Mucosa of gallbladder (tissue), 1 donor: ENCODE data around the gene DUSP22. TPM values are rescaled to one million over a fixed set of nuclear protein-coding genes. Genes with fewer than 3 reads are reported as not detected.

ENCODE experiments used
- DNase-seq: peaks from one replicate; pipeline ENCODE4 v3.0.0-alpha.2; 2020; ENCODE audit warnings: low spot score
- total RNA-seq: library from RNA; stranded (reverse); gene quantifications from one replicate; pipeline ENCODE4 v1.2.1, GENCODE V29; 2021
- donor health status: DM: no; HTN: no; CAD: no.

The DUSP22 gene
- total RNA-seq, 1 donor from 2014 or later, result 36.4 TPM

- no peak for DNase-seq
Measured at GRCh38 chr6:337805-338368, 45.6 kb downstream of the DUSP22 start.

- DNase-seq, result no peak
Measured at GRCh38 chr6:338815-339262, 46.6 kb downstream of the DUSP22 start.

- no peak for DNase-seq
Measured at GRCh38 chr6:339480-339879, 47.2 kb downstream of the DUSP22 start.

GRCh38 chr6:340186-340955 lies 48.1 kb downstream of the DUSP22 start:
- no peak for DNase-seq

- DNase-seq, result no peak
Measured at GRCh38 chr6:340991-341827, 48.9 kb downstream of the DUSP22 start.

- DNase-seq, result no peak
Measured at GRCh38 chr6:341914-342831, 49.9 kb downstream of the DUSP22 start.

GRCh38 chr6:342832-343179 lies 50.5 kb downstream of the DUSP22 start:
- no peak for DNase-seq

DNA sequence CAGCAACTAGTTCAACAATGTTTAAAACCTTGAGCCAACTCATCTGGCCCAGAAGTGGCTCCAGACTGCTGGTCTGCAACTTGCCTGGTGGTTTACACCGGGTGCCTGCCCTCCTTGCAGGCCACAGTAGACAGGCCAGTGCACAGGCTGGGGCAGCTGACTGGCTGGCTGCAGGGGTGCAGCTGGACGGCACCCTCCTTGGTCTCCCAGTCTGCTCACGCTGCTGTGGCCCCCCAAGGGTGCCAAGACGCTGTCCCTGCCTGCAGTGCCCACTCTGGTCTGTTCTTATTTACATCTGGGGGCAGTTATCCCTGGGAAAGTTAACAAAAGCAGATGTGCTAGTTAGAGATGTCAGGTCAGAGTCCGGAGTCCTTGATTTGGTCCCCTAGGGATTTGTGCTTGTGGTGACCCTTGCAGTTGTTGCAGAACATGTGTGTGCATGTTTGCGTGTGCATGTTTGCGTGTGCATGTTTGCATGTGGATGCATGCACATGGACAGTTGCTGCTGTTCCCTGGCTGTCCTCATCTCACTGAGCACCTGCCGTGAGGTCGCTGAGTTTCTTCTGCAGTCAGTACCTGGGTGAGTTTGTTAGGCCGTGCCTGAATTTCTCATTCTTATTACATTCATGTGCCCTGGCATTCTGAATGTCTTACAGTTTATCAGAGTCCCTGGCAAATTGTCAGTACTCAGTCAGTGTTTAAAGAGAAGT lies 51.1 kb downstream of the DUSP22 start:
- no peak for DNase-seq

GRCh38 chr6:343960-344815 lies 51.9 kb downstream of the DUSP22 start:
- no peak for DNase-seq

DNA sequence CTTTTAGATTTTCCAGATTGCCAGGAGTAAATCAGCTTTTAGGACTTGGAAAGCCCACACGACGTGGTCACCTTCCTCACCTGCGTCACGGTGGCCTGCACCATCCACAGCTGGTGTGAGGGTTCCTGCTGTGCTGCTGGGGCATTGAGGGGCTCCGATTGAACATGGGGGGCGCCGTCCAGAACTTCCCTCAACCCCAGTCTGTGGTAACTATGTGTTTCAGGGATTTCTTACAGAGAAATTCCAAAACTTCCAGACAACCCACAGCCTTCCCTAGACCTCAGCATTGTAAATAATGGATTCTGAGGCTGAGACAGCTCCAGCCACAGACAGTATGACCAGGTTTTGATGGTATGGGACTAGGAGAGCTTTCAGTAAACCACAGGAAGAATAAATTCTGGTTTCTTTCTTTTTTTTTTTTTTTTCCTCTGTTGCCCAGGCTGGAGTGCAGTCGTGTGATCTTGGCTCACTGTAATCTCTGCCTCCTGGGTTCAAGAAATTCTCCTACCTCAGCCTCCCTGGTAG lies 52.6 kb downstream of the DUSP22 start:
- DNase-seq, result no peak

- DNase-seq, result no peak
Measured at GRCh38 chr6:345747-346385, 53.6 kb downstream of the DUSP22 start.

- DNase-seq, result no peak
Measured at GRCh38 chr6:346386-347030, 54.2 kb downstream of the DUSP22 start.

DNA sequence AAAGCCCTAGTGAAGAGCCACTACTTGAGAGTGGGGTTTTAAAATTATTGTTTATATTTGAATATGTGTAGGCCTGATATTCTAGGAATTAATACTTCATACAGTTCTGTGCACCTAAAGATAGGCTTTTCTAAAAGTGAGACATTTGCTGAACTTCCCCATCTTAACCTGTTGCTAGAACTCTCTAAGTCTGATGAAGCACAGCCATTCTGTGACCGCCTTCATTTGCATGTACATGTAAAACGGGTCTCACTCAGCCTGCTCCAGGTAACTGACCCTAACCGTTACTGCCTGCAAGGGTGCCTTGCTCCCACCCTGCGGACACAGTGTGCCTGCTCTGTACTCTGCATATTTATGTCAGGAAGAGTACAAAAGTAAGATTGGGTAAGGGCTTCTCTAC lies 54.9 kb downstream of the DUSP22 start:
- no peak for DNase-seq

DNA sequence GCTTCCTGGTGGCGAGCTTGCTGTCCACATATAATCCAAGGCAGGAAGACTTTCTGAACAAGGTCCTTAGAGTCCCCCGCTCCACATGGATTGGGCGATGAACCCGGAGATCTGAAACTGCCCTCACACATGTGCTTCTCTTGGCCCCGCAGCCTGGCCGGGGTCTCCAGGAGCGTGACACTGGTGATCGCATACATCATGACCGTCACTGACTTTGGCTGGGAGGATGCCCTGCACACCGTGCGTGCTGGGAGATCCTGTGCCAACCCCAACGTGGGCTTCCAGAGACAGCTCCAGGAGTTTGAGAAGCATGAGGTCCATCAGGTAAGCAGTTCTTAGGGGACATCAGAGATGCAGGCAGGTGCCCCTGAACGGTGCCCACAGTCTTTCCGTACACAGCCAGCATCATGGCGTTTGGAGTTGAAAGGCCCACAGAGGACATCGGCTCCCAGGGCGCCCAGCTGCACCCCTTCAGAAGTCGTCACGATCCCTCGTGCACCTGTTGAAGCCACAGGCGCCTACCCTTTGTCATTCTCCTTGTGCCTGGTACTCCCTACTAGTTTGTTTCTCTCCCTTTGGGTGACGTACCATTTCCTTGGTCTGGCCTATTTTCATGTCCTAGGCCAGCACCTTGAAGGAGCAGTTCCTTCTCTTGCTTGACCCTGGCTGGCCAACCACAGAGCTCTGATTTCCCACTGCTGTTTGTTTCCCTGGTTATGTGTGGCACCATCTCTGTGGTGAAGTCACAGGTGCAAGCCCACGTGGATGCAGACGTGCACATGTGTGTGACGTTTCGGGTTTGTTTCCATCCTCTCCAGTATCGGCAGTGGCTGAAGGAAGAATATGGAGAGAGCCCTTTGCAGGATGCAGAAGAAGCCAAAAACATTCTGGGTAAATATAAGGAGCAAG lies 55.9 kb downstream of the DUSP22 start:
- no peak for DNase-seq

DNA sequence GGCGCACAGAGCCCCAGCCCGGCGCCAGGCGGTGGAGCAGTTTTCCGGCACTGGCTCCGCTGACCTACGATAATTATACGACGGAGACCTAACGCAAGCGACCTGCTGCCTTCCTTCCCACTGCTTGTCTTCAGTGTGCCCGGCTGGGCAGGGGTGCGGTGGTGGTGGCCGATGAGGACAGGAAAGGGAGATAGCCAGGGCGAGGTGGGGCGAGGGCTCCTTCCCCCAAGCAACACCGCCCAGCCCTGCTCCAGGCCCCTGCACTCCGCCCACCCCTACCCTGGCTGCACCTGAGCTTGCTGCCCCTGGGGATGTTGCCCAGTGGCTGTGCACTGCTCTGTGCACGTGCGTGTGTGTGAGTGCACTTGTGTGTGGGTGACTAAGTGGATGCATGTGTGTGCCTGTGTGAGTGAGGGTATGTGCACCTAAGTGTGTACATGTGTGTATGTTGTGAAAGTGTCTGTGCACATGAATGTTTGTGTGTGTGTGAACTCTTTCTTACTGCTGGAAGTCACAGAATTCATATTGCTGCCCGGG lies 56.6 kb downstream of the DUSP22 start:
- no peak for DNase-seq

DNA sequence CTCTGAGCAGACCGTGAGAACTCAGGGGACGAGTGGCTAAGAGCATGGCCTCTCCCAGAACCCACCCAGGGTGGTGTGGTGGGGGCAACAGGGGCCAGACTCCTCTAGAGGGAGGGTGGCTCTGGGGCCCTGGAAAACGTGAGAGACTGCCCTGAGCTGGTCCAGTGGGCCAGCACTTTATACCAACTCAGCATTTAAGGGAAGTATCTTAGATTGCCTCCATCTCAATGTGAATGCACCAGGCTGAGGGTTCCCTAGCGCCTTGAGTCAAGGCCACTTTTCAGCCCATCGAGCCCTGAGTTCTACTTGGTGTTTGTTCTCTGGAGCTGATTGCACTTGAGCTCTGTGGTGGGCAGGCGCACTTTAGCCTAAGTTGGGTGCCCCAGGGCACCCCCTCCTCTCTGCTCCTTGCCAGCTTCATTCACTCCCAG lies 57.2 kb downstream of the DUSP22 start:
- no peak for DNase-seq

DNA sequence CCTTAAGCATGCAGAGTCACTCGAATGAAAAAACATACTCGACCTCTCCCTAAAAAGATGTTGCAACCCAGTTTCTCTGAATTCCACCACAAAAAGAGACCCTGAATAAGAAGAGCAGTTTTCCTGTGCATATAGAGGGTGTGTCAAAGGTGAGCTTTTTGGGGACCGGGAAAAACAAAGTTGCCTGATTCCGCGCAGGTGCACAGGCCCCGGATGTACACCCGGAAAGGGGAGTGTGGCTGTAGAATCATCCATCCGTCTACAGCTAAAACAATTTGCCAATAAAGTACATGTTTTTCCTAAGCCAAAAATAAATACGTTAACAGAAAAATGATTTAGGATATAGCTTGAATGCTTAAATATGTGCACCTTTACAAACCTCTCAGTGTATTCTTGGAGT lies 58.1 kb downstream of the DUSP22 start:
- DNase-seq, result no peak
